Temporal lobe (tissue), 1 donor: ENCODE results near the gene HFE. TPM values are rescaled to one million over a fixed set of nuclear protein-coding genes. Genes with fewer than 3 reads are reported as not detected.

ENCODE experiments used
- total RNA-seq: library from RNA; depleted of rRNA; stranded (reverse); fragments of >200 nt; gene quantifications from one replicate; pipeline ENCODE4 v1.2.3, GENCODE V29; 2014

HFE gene
- total RNA-seq, 1 donor from 2014 or later: 1.2 TPM

Other genes starting within 250 kb of the HFE start
- gene SLC17A3, start 213.2 kb upstream of the HFE start, total RNA-seq: not detected
- gene SLC17A2, start 156.7 kb upstream of the HFE start, total RNA-seq: not detected
- gene TRIM38, start 124.6 kb upstream of the HFE start, total RNA-seq: 0.49 TPM